K562 (cell line): ENCODE results near the gene YPEL2. TPM values are rescaled to one million over a fixed set of nuclear protein-coding genes. Genes with fewer than 3 reads are reported as not detected.

Experiments
- ATAC-seq: fragments of 200-7000 bp; cut with Tn5 transposase; 3 replicates; pipeline ENCODE4 v1.9.1; 2020; ENCODE audit warnings: moderate library complexity
- BruUV-seq: library from RNA; stranded (reverse); fragments of 400-500 nt; replicated peaks from 2 replicates; lab custom pipeline; 2021; lab: Mats Ljungman, UMichigan
- CTCF ChIA-PET: fragments of 300-600 bp; formaldehyde crosslinking; extraction: SDS; loops from one replicate; lab custom pipeline; 2021; ENCODE audit warnings: low intra/inter-chr PET ratio; lab: Yijun Ruan, JAX
- POLR2A ChIA-PET: fragments of 300-600, 350-650 bp; sonication (Branson Sonifier 250); formaldehyde crosslinking; extraction: SDS; loops from one replicate; lab custom pipeline; 2021; ENCODE audit warnings: antibody characterized with exemption, inconsistent platforms; lab: Yijun Ruan, JAX
- DNase-seq, 4 experiments: peaks; one replicate each; pipeline versions ENCODE4 v3.0.0 to v3.0.0-alpha.2; 2011 to 2018; ENCODE audit warnings: low spot score in 3 of 4, mixed read lengths in 3 of 4; ENCODE audit errors: extremely low read depth in 1 of 4
- FAIRE-seq: peaks from 2 replicates; lab custom pipeline; 2011; peaks lifted over from hg19 to GRCh38; lab: Jason Lieb, UNC
- H2AFZ ChIP-seq: 2 replicates; pipeline ENCODE4 v1.6.0; 2011; ENCODE audit warnings: low read depth, low read length, control low read depth, inconsistent platforms
- H3K27ac ChIP-seq: fragments of 200-600 bp; 3 replicates; pipeline ENCODE4 v1.8.0; 2011; ENCODE audit warnings: low read depth, mild to moderate bottlenecking, control low read depth, inconsistent platforms, low read length, moderate library complexity, mixed read lengths; ENCODE audit errors: extremely low read depth
- H3K27me3 ChIP-seq, 2 experiments: fragments of 300-600 bp in 1 of 2; 2 replicates in 1 of 2; 3 replicates in 1 of 2; pipeline versions ENCODE4 v1.6.0 to v1.8.0; 2011; ENCODE audit warnings: inconsistent platforms in 2 of 2, low read length in 2 of 2, mild to moderate bottlenecking in 1 of 2, mixed read lengths in 1 of 2, moderate library complexity in 1 of 2; ENCODE audit not compliant: control insufficient read depth in 2 of 2, insufficient read depth in 2 of 2
- H3K36me3 ChIP-seq: fragments of 300-600 bp; 3 replicates; pipeline ENCODE4 v1.8.0; 2011; ENCODE audit warnings: mild to moderate bottlenecking, low read length, inconsistent platforms; ENCODE audit not compliant: control insufficient read depth, insufficient read depth
- H3K4me1 ChIP-seq, 2 experiments: fragments of 200-600 bp in 1 of 2; replicated peaks in 1 of 2; 2 replicates in 1 of 2; 3 replicates in 1 of 2; pipeline versions ENCODE4 v1.5.1 to v1.8.0; 2011; ENCODE audit warnings: inconsistent platforms in 2 of 2, low read length in 2 of 2, mild to moderate bottlenecking in 1 of 2, mixed read lengths in 1 of 2, moderate library complexity in 1 of 2; ENCODE audit not compliant: control insufficient read depth in 2 of 2, insufficient read depth in 2 of 2
- H3K4me2 ChIP-seq: 2 replicates; pipeline ENCODE4 v1.6.1; 2011; ENCODE audit warnings: low read length, control low read depth, inconsistent platforms, mixed read lengths; ENCODE audit not compliant: insufficient read depth
- H3K4me3 ChIP-seq: fragments of 200-600 bp; sonication (generic), shearing (Covaris generic); 2 replicates; pipeline ENCODE4 v1.5.1; 2016; ENCODE audit warnings: control low read depth, inconsistent platforms
- H3K79me2 ChIP-seq: fragments of 200-600 bp; 3 replicates; pipeline ENCODE4 v1.8.0; 2011; ENCODE audit warnings: low read length, inconsistent platforms; ENCODE audit not compliant: control insufficient read depth, insufficient read depth
- H3K9ac ChIP-seq, 2 experiments: 2 replicates each; pipeline versions ENCODE4 v1.6.0 to v1.6.1; 2011; ENCODE audit warnings: low read depth in 2 of 2, low read length in 2 of 2, control low read depth in 1 of 2, inconsistent platforms in 1 of 2, mild to moderate bottlenecking in 1 of 2, mixed read lengths in 1 of 2; ENCODE audit not compliant: insufficient read depth in 1 of 2
- H3K9me1 ChIP-seq: one replicate; pipeline ENCODE4 v1.6.0; 2011; ENCODE audit warnings: inconsistent platforms, mild to moderate bottlenecking, low read length, moderate library complexity; ENCODE audit not compliant: control insufficient read depth, insufficient read depth
- H3K9me3 ChIP-seq: replicated peaks from 2 replicates; pipeline ENCODE4 v1.5.1; 2011; ENCODE audit warnings: low read depth, low read length, inconsistent platforms; ENCODE audit not compliant: control insufficient read depth, insufficient read depth
- H4K20me1 ChIP-seq: replicated peaks from 2 replicates; pipeline ENCODE4 v1.6.1; 2011; ENCODE audit warnings: low read length, inconsistent platforms, mixed read lengths; ENCODE audit not compliant: control insufficient read depth, insufficient read depth
- BHLHE40 ChIP-seq: IDR thresholded peaks from 2 replicates; pipeline ENCODE4 v1.6.1; 2011; ENCODE audit warnings: low read length, improper control_type of control experiment
- GABPB2 ChIP-seq: fragments of 250-450 bp; sonication (Bioruptor Pico); conservative IDR thresholded peaks from 2 replicates; pipeline ENCODE4 v1.5.1; 2021; ENCODE audit warnings: mild to moderate bottlenecking
- GATAD2B ChIP-seq: fragments of 450-650 bp; IDR thresholded peaks from 2 replicates; pipeline ENCODE4 v1.6.1; 2017; ENCODE audit warnings: mild to moderate bottlenecking, borderline replicate concordance
- MBD2 ChIP-seq: sonication (generic); IDR thresholded peaks from 2 replicates; pipeline ENCODE4 v1.6.1; 2016; ENCODE audit warnings: low read depth, borderline replicate concordance
- MCM3 ChIP-seq: fragments of 450-650 bp; IDR thresholded peaks from 2 replicates; pipeline ENCODE4 v1.6.1; 2016
- MYC ChIP-seq, 2 experiments: fragments of 250-450 bp in 1 of 2; sonication (Bioruptor Pico) in 1 of 2; IDR thresholded peaks; 2 replicates each; pipeline versions ENCODE4 v1.5.1 to v1.6.1; 2012 to 2021; ENCODE audit warnings: low read depth in 2 of 2, borderline replicate concordance in 1 of 2, improper control_type of control experiment in 1 of 2, low read length in 1 of 2, mild to moderate bottlenecking in 1 of 2, moderate library complexity in 1 of 2
- REST ChIP-seq, 2 experiments: fragments of 450-650 bp; formaldehyde crosslinking in 1 of 2; IDR thresholded peaks; 2 replicates each; pipeline versions ENCODE4 v1.4.0 to v1.6.1; 2014 to 2020; ENCODE audit warnings: mild to moderate bottlenecking in 2 of 2, borderline replicate concordance in 1 of 2, low read depth in 1 of 2
- SMARCA4 ChIP-seq: fragments of 450-650 bp; IDR thresholded peaks from 2 replicates; pipeline ENCODE4 v1.6.1; 2016
- SMC3 ChIP-seq: conservative IDR thresholded peaks from 2 replicates; pipeline ENCODE4 v1.6.1; 2011; ENCODE audit warnings: low read depth, low read length, improper control_type of control experiment; ENCODE audit not compliant: insufficient read depth
- STAG1 ChIP-seq: sonication (generic); formaldehyde crosslinking; IDR thresholded peaks from 2 replicates; pipeline ENCODE4 v1.5.0; 2020; ENCODE audit warnings: missing genetic modification reagents, borderline replicate concordance
- TBP ChIP-seq: optimal IDR thresholded peaks from 2 replicates; pipeline ENCODE3; 2011; ENCODE audit warnings: low read depth, low read length, improper control_type of control experiment
- ZNF184 ChIP-seq: sonication (generic); formaldehyde crosslinking; IDR thresholded peaks from 2 replicates; pipeline ENCODE4 v1.5.0; 2020; ENCODE audit warnings: missing genetic modification reagents
- WGBS: fragments of 100-300 bp; shearing (Covaris generic); methylation state at CpG from one replicate; pipeline ENCODE4 v1.1.6; 2016; ENCODE audit warnings: low coverage, mixed read lengths; ENCODE audit not compliant: insufficient coverage; ENCODE audit errors: missing lambda C conversion rate; 5-methylcytosine and 5-hydroxymethylcytosine counted together
- in situ Hi-C: fragments of 300-500 bp; cut with MboI; formaldehyde crosslinking; loops from 4 replicates; pipeline ENCODE4 v1.15.0; 2018; ENCODE audit warnings: inconsistent platforms, mixed read lengths
- intact Hi-C: fragments of 100-400 bp; cut with micrococcal nuclease; formaldehyde crosslinking; loops from 2 replicates; pipeline ENCODE4 v1.14.2; 2022
- polyA plus RNA-seq, 8 experiments: library from polyadenylated mRNA; depleted of rRNA in 4 of 8; stranded (reverse) in 5 of 8; unstranded in 3 of 8; fragments of >200 nt; fragmentation: Nextera tagmentation in 2 of 8; fragmentation: Illumina TruSeq in 1 of 8; extraction: Ambion mirVana in 2 of 8; extraction: Trizol in 1 of 8; gene quantifications; 2 replicates each; pipeline versions ENCODE4 v1.2.1 to v1.2.3, GENCODE V29; 2011 to 2014; ENCODE audit warnings: inconsistent platforms in 1 of 8, missing spikeins in 1 of 8
- total RNA-seq, 7 experiments: library from RNA; depleted of rRNA in 6 of 7; stranded (reverse); fragments of >200 nt in 6 of 7; fragmentation: Illumina TruSeq in 2 of 7; extraction: Trizol in 2 of 7; gene quantifications; 2 replicates each; pipeline versions ENCODE4 v1.2.1 to v1.2.3, GENCODE V29; 2011 to 2021; ENCODE audit warnings: low replicate concordance in 1 of 7

Gene YPEL2
- total and polyA plus RNA-seq, 9 of the 15 experiments (the other 6 are each of a cell fraction or from before 2014, with no cell fraction given), result 0.11 to 2.4 (median 0.47) TPM

- no peak for TF ChIP-seq MBD2
These were observed 108.3 kb downstream of the YPEL2 start (continued) for GRCh38 chr17:59439741-59440211.

DNA sequence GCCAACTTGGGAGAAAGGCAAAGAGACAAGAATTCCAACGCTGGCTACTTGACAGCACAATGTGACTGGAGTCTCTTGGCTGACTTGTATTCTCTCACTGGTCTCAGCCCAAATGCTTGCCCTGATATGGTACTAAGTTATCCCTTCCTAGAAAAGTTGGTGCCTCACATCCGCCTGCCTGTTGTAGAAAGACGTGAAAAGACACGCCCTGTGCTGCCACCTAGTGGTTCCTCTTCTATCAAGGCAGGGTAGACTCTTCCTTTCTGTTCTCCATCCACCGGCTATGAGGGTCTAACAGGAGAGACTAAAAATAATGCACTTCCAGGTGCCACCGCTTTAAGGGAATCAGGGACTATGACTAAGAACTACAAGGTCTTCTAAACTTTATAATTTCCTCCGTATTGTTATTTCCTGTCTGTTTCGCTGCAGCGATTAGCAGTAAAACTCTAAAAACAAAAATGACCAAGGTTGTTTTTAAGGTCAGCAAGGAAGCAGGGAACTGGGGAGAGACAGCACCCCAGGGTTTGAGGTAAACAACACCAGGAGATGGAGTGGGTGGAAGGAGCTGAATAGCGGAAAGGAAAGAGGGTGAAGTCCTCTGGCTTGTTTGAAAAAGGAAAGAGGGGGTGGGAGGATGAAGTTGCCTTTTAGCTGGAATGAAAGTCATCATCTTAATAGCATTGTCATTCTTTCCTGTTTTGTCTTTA is 109.5 kb downstream of the YPEL2 start:
- Histone ChIP-seq H3K9me3 (no peaks in the 10 kb centered on the region), H3K4me1 (no peaks in the 10 kb centered on the region), H2AFZ (peak overlapping the region; percentile 20; the same call in 1 of the 2 replicates), H3K9me1 (no peaks in the 10 kb centered on the region), H3K36me3 (no peaks in the 10 kb centered on the region), H3K27me3 (peaks cover 8 to 11% of the 10 kb centered on the region in 2 experiments; a peak in 4 of 5 replicates), H4K20me1 (no peaks in the 10 kb centered on the region), H3K4me2 (no peak overlapping the region), H3K4me3 (no peak overlapping the region), H3K79me2 (no peaks in the 10 kb centered on the region), H3K9ac (no peak overlapping the region), H3K27ac (no peak overlapping the region)
- ChIA-PET CTCF (interaction anchor here (0.6 to 2.0 kb wide), 6 partner anchors 109 to 132 kb away, joined by 4 to 15 read pairs (median 5); partner anchors contain the start of gene YPEL2), POLR2A (interaction anchor here (0.6 kb wide), 2 partner anchors 346 to 885 kb away, joined by 3 to 4 read pairs; no protein-coding TSS in a partner anchor)
- BruUV-seq, result no TSS peak
- peak; percentile 99 for ATAC-seq
- peak; percentile 77 to 93 (median 78) for DNase-seq
- peak; percentile 99 for FAIRE-seq
- in situ Hi-C loops, result no loop called here
- intact Hi-C loops, result loop anchor here (1.0 to 2.0 kb wide), 3 partner anchors 112 to 220 kb away; partner anchors contain the start of gene GDPD1
- 6% methylated on average over 10 of the region's 10 CpGs for WGBS
- TF ChIP-seq TBP (peak; percentile 15), GABPB2 (CRISPR knock-in tag) (no peak), SMARCA4 (no peak), BHLHE40 (peak; percentile 14; the same call in 1 of the 2 replicates), GATAD2B (0 out of 2 replicates have a peak, but pooled peaks have one; percentile 12), MCM3 (no peak), MYC (IDR thresholded peaks at IDR 0.05; ENCODE audit: low read depth, low read length) (peak; percentile 22; the same call in 1 of the 2 replicates), MYC (CRISPR knock-in tag; IDR thresholded peaks at IDR 0.05; ENCODE audit: borderline replicate concordance, low read depth) (no peak), STAG1 (peak; percentile 56; the same call in 1 of the 2 replicates), ZNF184 (CRISPR knock-in tag) (no peak), REST (IDR thresholded peaks at IDR 0.05; ENCODE audit: borderline replicate concordance) (peak; percentile 90), REST (CRISPR knock-in tag; IDR thresholded peaks at IDR 0.05; ENCODE audit: low read depth) (no peak), SMC3 (peak; percentile 84)
